Medulla oblongata (tissue), 1 donor: Measurements from ENCODE around the gene MBD5.
A peak's percentile ranks its signal among the peaks of the same experiment; 100 is the strongest.

Experiments
- DNase-seq: peaks from one replicate; pipeline ENCODE4 v3.0.0-alpha.2; 2015; ENCODE audit errors: extremely low spot score

The MBD5 gene

DNA sequence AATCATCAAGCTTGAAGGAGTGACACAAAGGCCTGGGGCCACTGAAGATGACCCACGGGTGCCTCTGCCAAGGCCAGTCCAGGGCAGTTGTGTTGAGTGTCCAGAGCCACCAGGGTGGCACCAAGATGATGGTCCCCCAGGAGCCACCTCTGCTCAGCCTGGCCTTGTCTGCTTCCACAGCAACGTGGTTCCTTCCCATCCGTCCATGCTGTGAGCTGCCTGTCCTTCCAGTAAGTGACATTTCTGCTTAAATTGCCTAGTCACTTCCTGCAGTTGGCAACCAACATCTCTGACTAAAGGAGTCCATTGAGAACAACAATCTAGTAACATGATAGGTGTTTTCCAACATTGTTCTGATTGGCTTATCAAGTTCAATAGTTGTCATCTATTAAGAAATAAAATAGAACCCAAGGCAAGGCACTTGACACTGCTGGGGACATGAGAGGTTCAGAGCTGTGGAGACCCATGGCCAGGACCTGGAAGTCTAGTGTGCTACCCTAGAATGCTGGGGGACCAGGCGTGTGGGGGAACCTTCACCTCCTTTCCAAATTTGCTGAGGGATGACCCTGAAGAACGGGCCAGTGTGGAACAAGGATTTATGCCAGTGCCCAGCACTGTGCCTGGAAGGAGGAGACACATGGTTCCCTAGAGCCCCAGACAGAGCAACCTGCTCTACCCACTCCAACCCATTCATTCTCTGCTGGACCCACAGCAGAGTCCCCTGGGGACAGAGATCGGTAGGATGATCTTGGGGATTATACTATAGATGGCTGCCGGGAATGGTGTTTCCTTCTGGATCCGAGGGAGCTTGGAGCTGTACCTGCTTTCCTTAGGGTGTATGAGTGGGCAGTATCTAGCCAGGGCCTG, 524.7 kb downstream of the MBD5 start:
- no peak for DNase-seq

GRCh38 chr2:148546270-148546669, 525.4 kb downstream of the MBD5 start:
- no peak for DNase-seq

GRCh38 chr2:148548716-148549400, 528.0 kb downstream of the MBD5 start:
- no peak for DNase-seq

DNA sequence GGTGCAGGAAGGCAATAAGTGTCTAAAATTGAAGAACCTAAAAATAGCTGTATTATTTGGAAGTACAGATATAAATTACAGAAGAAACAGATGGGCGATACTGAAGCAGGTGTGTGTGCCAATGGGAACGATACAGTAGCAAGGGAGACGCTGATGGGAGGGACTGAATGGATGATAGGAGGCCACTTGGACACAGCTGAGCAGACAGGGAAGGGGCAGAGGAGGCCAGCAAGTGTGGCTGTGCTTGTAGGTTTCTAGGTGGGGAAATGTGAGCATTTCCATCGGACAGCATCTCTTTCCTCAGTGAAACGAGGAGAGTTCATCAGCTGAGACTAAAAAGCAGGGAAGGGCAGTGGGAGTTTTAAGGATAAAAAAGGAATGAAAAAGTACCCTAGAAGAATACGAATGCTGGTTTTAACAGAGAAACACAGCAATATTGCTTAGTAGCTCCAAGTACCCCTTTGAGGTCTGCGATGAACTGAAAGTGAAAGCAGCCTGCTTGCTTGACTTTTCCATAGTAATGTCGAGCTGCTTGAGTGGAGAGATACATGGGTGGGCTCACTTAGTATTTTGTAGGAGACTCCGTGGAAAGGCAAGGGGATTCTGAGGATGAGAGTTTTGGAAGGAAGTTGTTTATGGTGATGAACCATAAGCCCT, 531.9 kb downstream of the MBD5 start:
- DNase-seq = peak; percentile 19

GRCh38 chr2:148553332-148553887, 532.5 kb downstream of the MBD5 start:
- no peak for DNase-seq

- DNase-seq = no peak
These were observed 533.8 kb downstream of the MBD5 start for GRCh38 chr2:148554459-148555247.

DNA sequence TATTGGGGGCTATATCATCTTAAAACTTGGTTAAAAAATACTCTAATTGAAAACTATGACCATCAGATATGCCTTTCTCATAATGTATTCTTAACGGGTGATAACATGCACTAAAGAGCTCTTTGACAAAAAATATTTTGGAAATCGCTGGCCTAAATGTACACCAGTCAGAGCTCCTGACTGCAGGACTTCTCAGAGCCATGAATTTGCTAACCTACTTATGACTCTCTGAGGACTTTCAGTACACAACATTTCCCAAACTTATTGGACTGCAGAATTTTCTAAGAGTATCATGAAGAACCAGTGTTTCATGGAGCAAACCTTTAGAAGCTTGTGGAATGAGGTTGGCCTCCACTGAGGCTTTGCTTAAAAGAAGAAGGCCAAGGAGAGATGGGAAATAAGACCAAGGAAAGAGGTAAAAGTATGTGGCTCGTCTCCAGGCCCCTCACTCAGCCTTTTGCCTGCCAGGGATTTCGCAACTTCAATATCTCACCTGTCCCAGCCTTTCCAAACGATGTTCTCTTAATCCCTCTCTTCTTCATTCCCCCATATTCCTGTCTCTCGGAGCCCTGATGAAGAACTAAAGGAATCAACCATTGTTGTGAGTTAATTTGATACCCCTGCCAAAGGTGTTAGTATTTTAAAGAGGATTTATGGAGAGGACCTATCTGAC, 534.9 kb downstream of the MBD5 start:
- DNase-seq = no peak

DNA sequence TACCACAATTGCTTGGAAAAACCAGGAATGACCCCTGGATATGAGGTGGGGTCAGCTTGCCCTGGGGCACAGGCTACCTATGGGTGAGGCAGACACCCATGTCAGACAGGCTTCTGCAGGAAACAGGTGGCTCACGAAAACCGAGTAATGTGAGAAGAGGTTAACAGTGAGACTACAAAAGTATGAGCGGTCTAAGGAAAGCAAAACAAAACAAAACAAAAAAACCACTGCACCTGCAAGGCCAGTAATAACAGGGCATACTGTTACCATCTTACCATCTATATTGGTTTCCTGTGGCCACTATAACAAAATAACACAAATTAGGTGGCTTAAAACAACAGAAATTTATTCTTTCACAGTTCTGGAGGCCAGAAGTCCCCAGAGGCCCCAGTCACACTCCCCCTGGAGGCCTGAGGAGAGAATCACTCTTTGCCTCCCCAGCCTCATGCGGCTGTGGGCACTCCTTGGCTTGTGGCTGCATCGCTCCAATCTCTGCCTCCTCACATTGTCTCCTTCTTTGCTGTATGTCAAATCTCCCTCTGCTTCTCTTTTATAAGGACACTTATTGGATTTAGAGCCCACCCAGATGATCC, 537.0 kb downstream of the MBD5 start:
- no peak for DNase-seq

- no peak for DNase-seq
These were observed 539.6 kb downstream of the MBD5 start for GRCh38 chr2:148560496-148560895.

- DNase-seq = no peak
These were observed 540.5 kb downstream of the MBD5 start for GRCh38 chr2:148561389-148561788.

GRCh38 chr2:148565272-148565894, 544.5 kb downstream of the MBD5 start:
- no peak for DNase-seq
